ENCODE measurements around the gene KCTD15.

KCTD15 gene

GRCh38 chr19:33772102-33772857 lies 24.4 kb upstream of the KCTD15 start:
- DNase-seq = no peak

GRCh38 chr19:33772858-33773180 lies 23.9 kb upstream of the KCTD15 start:
- DNase-seq = no peak

GRCh38 chr19:33773704-33774624 lies 22.7 kb upstream of the KCTD15 start:
- DNase-seq = no peak

GRCh38 chr19:33774751-33775150 lies 21.9 kb upstream of the KCTD15 start:
- no peak for DNase-seq

- no peak for DNase-seq
These were observed 20.8 kb upstream of the KCTD15 start for GRCh38 chr19:33775731-33776487.

GRCh38 chr19:33777351-33777750 lies 19.3 kb upstream of the KCTD15 start:
- no peak for DNase-seq

- no peak for DNase-seq
These were observed 18.9 kb upstream of the KCTD15 start for GRCh38 chr19:33777753-33778088.

- DNase-seq = peak; percentile 42 to 76
These were observed 18.4 kb upstream of the KCTD15 start for GRCh38 chr19:33778089-33778791.

GRCh38 chr19:33779849-33780248 lies 16.8 kb upstream of the KCTD15 start:
- no peak for DNase-seq

- DNase-seq = no peak
These were observed 16.4 kb upstream of the KCTD15 start for GRCh38 chr19:33780251-33780650.

- peak; percentile 18 to 66 for DNase-seq
These were observed 15.9 kb upstream of the KCTD15 start for GRCh38 chr19:33780746-33781145.

GRCh38 chr19:33781415-33781935 lies 15.2 kb upstream of the KCTD15 start:
- no peak for DNase-seq

GRCh38 chr19:33781996-33782395 lies 14.7 kb upstream of the KCTD15 start:
- DNase-seq = no peak

GRCh38 chr19:33784432-33784831 lies 12.2 kb upstream of the KCTD15 start:
- DNase-seq = no peak

GRCh38 chr19:33785795-33786194 lies 10.9 kb upstream of the KCTD15 start:
- DNase-seq = no peak

GRCh38 chr19:33788676-33789075 lies 8.0 kb upstream of the KCTD15 start:
- DNase-seq = no peak

GRCh38 chr19:33789344-33789743 lies 7.3 kb upstream of the KCTD15 start:
- DNase-seq = no peak

- peak in 1 of 2 experiments; percentile 21 for DNase-seq
These were observed 1.8 kb upstream of the KCTD15 start for GRCh38 chr19:33794683-33795369.

GRCh38 chr19:33795370-33796163 lies 1.1 kb upstream of the KCTD15 start:
- DNase-seq = peak; percentile 68 to 84

GRCh38 chr19:33797802-33798671 lies 1.4 kb downstream of the KCTD15 start:
- peak; percentile 38 to 76 for DNase-seq
